ENCODE results near the gene RIMKLB.

RIMKLB gene

GRCh38 chr12:8661751-8662150 lies 36.0 kb upstream of the RIMKLB start:
- ATAC-seq = no peak
- TF ChIP-seq ZFP30 (CRISPR knock-in tag; IDR thresholded peaks at IDR 0.05) (no peak), ESRRG (CRISPR knock-in tag; IDR thresholded peaks at IDR 0.05) (no peak), PATZ1 (CRISPR knock-in tag; IDR thresholded peaks at IDR 0.05; ENCODE audit: borderline replicate concordance) (no peak), RARB (CRISPR knock-in tag; IDR thresholded peaks at IDR 0.05) (no peak), CREB5 (CRISPR knock-in tag; IDR thresholded peaks at IDR 0.05; ENCODE audit: low read depth) (no peak), ZFP3 (CRISPR knock-in tag; IDR thresholded peaks at IDR 0.05) (no peak), TOX (CRISPR knock-in tag; IDR thresholded peaks at IDR 0.05; ENCODE audit: borderline replicate concordance) (no peak), ZNF565 (CRISPR knock-in tag; conservative IDR thresholded peaks at IDR 0.05; ENCODE audit: low read depth) (no peak), ISL1 (CRISPR knock-in tag; IDR thresholded peaks at IDR 0.05) (no peak), BACH2 (CRISPR knock-in tag; IDR thresholded peaks at IDR 0.05; ENCODE audit: borderline replicate concordance) (no peak), ARNTL (CRISPR knock-in tag; IDR thresholded peaks at IDR 0.05; ENCODE audit: borderline replicate concordance, low read depth) (no peak), TSHZ2 (CRISPR knock-in tag; IDR thresholded peaks at IDR 0.05) (no peak), PPARA (CRISPR knock-in tag; IDR thresholded peaks at IDR 0.05; ENCODE audit: borderline replicate concordance) (no peak), SNAI2 (CRISPR knock-in tag; IDR thresholded peaks at IDR 0.05) (no peak), CSRNP3 (CRISPR knock-in tag; IDR thresholded peaks at IDR 0.05) (no peak), CSDC2 (CRISPR knock-in tag; IDR thresholded peaks at IDR 0.05) (no peak), TCF4 (CRISPR knock-in tag; IDR thresholded peaks at IDR 0.05; ENCODE audit: borderline replicate concordance) (no peak), ZNF8 (CRISPR knock-in tag; IDR thresholded peaks at IDR 0.05) (no peak), POU6F1 (CRISPR knock-in tag; IDR thresholded peaks at IDR 0.05; ENCODE audit: borderline replicate concordance, low read depth) (no peak)

GRCh38 chr12:8662593-8662992 lies 35.2 kb upstream of the RIMKLB start, which contains the start of gene MFAP5:
MFAP5 (minus strand) TSS chr12:8662826; CDS start chr12:8662104, 722 bp downstream.
- ATAC-seq = peak; percentile 62
- TF ChIP-seq SNAI2 (CRISPR knock-in tag; IDR thresholded peaks at IDR 0.05) (no peak), CREB5 (CRISPR knock-in tag; IDR thresholded peaks at IDR 0.05; ENCODE audit: low read depth) (no peak), CSRNP3 (CRISPR knock-in tag; IDR thresholded peaks at IDR 0.05) (no peak)
